Fibroblast of the aortic adventitia (primary cell): ENCODE results near the gene ITM2B. TPM values are rescaled to one million over a fixed set of nuclear protein-coding genes. Genes with fewer than 3 reads are reported as not detected.

Experiments used
- DNase-seq: peaks from one replicate; pipeline ENCODE4 v3.0.0-alpha.2; 2010; ENCODE audit warnings: low read depth
- H3K4me3 ChIP-seq: 2 replicates; pipeline ENCODE4 v1.5.1; 2011; ENCODE audit warnings: low read depth, mild to moderate bottlenecking, control low read depth, low read length, moderate library complexity
- CTCF ChIP-seq: IDR thresholded peaks from 2 replicates; pipeline ENCODE4 v1.5.1; 2011; ENCODE audit warnings: mild to moderate bottlenecking, low read length, control low read depth, inconsistent platforms; ENCODE audit not compliant: insufficient read depth
- total RNA-seq: library from RNA; depleted of rRNA; stranded (reverse); fragments of >200 nt; gene quantifications from 2 replicates; pipeline ENCODE4 v1.2.3, GENCODE V29; 2012; ENCODE audit warnings: low replicate concordance

The ITM2B gene
- total RNA-seq, 1 donor = 414 TPM

DNA sequence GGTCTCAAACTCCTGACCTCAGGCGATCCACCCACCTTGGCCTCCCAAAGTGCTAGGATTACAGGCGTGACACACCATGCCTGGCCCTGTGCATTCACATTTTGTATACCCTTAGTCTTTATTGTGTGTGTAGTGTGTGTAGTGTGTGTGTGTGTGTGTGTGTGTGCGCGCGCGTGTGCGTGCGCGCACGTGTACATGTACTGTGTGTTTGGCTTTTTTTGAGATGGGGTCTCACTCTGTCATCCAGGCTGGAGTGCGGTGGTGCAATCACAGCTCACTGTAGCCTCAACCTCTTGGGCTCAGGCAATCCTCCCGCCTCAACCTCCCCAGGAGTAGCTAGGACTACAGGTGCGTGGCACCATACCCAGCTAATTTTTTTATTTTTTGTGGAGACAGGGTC, 22.1 kb downstream of the ITM2B start:
- TF ChIP-seq CTCF = no peak
- no peak overlapping the region for H3K4me3 ChIP-seq
- no peak for DNase-seq

DNA sequence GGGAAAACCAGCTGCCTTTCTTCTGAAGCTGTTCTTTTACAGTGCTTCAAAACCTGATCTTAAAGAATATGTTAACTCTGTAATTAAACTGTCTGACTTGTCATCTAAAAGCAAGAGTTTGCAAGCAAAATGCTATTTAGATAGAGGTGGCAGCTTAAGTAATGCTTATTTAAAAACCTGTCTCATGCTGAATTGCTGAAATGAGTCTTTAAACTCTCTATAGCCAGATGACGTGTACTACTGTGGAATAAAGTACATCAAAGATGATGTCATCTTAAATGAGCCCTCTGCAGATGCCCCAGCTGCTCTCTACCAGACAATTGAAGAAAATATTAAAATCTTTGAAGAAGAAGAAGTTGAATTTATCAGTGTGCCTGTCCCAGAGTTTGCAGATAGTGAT, 22.9 kb downstream of the ITM2B start:
- TF ChIP-seq CTCF = no peak
- no peak for DNase-seq
- no peak overlapping the region for H3K4me3 ChIP-seq

GRCh38 chr13:48258002-48258401, 25.0 kb downstream of the ITM2B start:
- H3K4me3 ChIP-seq = no peak overlapping the region
- DNase-seq = no peak
- no peak for TF ChIP-seq CTCF

DNA sequence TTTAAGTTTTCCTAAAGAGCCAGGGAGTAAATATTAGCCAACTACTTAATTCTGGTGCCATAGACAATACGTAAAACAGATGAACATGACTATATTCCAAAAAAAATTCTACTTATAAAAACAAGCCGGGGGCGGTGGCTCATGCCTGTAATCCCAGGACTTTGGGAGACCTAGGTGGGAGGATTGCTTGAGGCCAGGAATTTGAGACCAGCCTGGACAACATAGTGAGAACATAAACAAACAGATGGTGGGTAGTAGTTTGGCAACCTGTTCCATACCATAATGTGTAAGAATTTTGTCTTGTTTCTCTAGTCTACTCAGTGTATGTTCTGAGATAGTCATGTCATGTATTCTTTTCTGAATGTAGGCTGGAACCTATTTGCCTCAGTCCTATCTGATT, 25.4 kb downstream of the ITM2B start:
- no peak for TF ChIP-seq CTCF
- no peak for DNase-seq
- H3K4me3 ChIP-seq = no peak overlapping the region

- H3K4me3 ChIP-seq = no peak overlapping the region
- TF ChIP-seq CTCF = no peak
- no peak for DNase-seq
Measured at GRCh38 chr13:48260970-48261369, 28.0 kb downstream of the ITM2B start.

DNA sequence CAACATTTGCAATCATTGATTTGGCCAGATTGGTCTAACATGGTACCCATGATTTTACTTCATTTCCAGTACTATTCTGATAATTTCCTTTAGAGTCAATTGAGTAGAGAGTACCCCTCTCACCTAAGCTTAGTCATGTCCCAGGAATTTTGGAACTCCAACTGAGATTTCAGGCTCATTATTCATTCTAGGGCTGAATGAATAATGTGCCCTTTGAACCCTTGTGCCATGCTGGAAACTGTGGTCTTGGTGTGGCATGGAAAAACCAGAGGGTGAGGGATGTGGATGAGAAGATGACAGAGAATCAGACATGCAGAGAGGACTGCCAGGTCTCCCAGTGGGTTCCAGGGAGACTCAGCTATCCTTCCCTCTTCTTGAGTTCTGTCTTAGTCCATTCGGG, 30.2 kb downstream of the ITM2B start:
- TF ChIP-seq CTCF = no peak
- no peak for DNase-seq
- H3K4me3 ChIP-seq = no peak overlapping the region

DNA sequence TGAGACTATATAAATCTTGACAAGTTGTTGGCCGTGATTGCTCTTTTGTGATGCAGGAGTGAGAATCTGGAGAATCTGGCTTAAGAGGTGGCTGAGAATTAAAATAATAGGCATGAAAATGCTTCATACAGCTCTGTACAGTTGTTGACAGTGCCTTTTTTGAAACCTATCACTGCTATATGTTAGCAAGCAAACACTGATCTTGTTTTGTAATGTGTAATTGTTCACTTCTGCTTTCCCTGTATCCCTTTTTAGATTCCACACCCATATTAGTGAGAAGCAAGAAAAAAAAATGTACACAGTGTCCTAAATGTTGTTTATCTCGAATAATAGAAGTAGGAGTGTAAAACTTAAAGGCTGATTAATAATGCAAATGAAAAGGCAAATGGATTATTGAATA, 31.1 kb downstream of the ITM2B start:
- no peak for TF ChIP-seq CTCF
- DNase-seq = no peak
- H3K4me3 ChIP-seq = no peak overlapping the region
